Endothelial cell (in vitro differentiated cells): Measurements from ENCODE around the gene FTL. TPM values are rescaled to one million over a fixed set of nuclear protein-coding genes. Genes with fewer than 3 reads are reported as not detected.

Source experiments
- DNase-seq: peaks from one replicate; pipeline ENCODE4 v3.0.0; 2021; ENCODE audit warnings: low spot score
- H3K27ac Mint-ChIP-seq: one replicate; pipeline ENCODE4 v1.8.0; 2021; ENCODE audit warnings: mixed read lengths, inconsistent platforms; ENCODE audit not compliant: unreplicated experiment
- H3K27me3 Mint-ChIP-seq: one replicate; pipeline ENCODE4 v1.8.0; 2021; ENCODE audit warnings: mild to moderate bottlenecking, moderate library complexity, mixed read lengths, inconsistent platforms; ENCODE audit not compliant: unreplicated experiment
- H3K36me3 Mint-ChIP-seq: one replicate; pipeline ENCODE4 v1.8.0; 2021; ENCODE audit warnings: mild to moderate bottlenecking, low read depth, mixed read lengths, inconsistent platforms; ENCODE audit not compliant: unreplicated experiment
- H3K4me1 Mint-ChIP-seq: one replicate; pipeline ENCODE4 v1.8.0; 2021; ENCODE audit warnings: mild to moderate bottlenecking, mixed read lengths, inconsistent platforms; ENCODE audit not compliant: unreplicated experiment
- H3K4me3 Mint-ChIP-seq: one replicate; pipeline ENCODE4 v1.8.0; 2021; ENCODE audit warnings: mild to moderate bottlenecking, mixed read lengths, inconsistent platforms; ENCODE audit not compliant: unreplicated experiment
- H3K9me3 Mint-ChIP-seq: one replicate; pipeline ENCODE4 v1.8.0; 2021; ENCODE audit warnings: mixed read lengths, inconsistent platforms; ENCODE audit not compliant: unreplicated experiment
- total RNA-seq: library from RNA; stranded (reverse); fragmentation: NEBNext Ultra II Directional; extraction: Animal tissue kit (Norgen Biotek cat#: 25700); gene quantifications from one replicate; pipeline ENCODE4 v1.2.1, GENCODE V29; 2021; ENCODE audit not compliant: unreplicated experiment
- TF ChIP-seq, protein P1 (sequence below): fragments of 200-600 bp; sonication (generic); IDR thresholded peaks from one replicate; pipeline ENCODE4 v1.5.0; 2021; ENCODE audit warnings: antibody characterized with exemption; ENCODE audit not compliant: unreplicated experiment

The FTL gene
- total RNA-seq, 1 donor from 2014 or later = 1,109 TPM

- no peak overlapping the region for H3K4me3 Mint-ChIP-seq
- no peak for DNase-seq
- H3K36me3 Mint-ChIP-seq = no peaks in the 10 kb centered on the region
- H3K27me3 Mint-ChIP-seq = peaks cover 12% of the 10 kb centered on the region
- no peak overlapping the region for H3K27ac Mint-ChIP-seq
- no peaks in the 10 kb centered on the region for H3K9me3 Mint-ChIP-seq
- H3K4me1 Mint-ChIP-seq = peaks cover 3% of the 10 kb centered on the region
- TF ChIP-seq, protein P1, sequence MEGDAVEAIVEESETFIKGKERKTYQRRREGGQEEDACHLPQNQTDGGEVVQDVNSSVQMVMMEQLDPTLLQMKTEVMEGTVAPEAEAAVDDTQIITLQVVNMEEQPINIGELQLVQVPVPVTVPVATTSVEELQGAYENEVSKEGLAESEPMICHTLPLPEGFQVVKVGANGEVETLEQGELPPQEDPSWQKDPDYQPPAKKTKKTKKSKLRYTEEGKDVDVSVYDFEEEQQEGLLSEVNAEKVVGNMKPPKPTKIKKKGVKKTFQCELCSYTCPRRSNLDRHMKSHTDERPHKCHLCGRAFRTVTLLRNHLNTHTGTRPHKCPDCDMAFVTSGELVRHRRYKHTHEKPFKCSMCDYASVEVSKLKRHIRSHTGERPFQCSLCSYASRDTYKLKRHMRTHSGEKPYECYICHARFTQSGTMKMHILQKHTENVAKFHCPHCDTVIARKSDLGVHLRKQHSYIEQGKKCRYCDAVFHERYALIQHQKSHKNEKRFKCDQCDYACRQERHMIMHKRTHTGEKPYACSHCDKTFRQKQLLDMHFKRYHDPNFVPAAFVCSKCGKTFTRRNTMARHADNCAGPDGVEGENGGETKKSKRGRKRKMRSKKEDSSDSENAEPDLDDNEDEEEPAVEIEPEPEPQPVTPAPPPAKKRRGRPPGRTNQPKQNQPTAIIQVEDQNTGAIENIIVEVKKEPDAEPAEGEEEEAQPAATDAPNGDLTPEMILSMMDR = no peak
Measured at GRCh38 chr19:48935864-48936263, 29.2 kb upstream of the FTL start.

GRCh38 chr19:48938256-48938655 is 26.9 kb upstream of the FTL start:
- Mint-ChIP-seq H3K27me3 (peaks cover 11% of the 10 kb centered on the region), H3K36me3 (no peaks in the 10 kb centered on the region), H3K4me3 (no peak overlapping the region), H3K9me3 (no peaks in the 10 kb centered on the region), H3K27ac (no peak overlapping the region), H3K4me1 (peaks cover 1% of the 10 kb centered on the region)
- TF ChIP-seq, protein P1 = no peak
- no peak for DNase-seq

GRCh38 chr19:48940902-48941301 is 24.2 kb upstream of the FTL start:
- Mint-ChIP-seq H3K4me1 (no peaks in the 10 kb centered on the region), H3K9me3 (no peaks in the 10 kb centered on the region), H3K4me3 (no peak overlapping the region), H3K27ac (no peak overlapping the region), H3K36me3 (no peaks in the 10 kb centered on the region), H3K27me3 (peaks cover 8% of the 10 kb centered on the region)
- no peak for DNase-seq
- TF ChIP-seq, protein P1 = no peak

- TF ChIP-seq, protein P1 = no peak
- Mint-ChIP-seq H3K27me3 (peaks cover 9% of the 10 kb centered on the region), H3K36me3 (peaks cover under 1% of the 10 kb centered on the region), H3K9me3 (peaks cover under 1% of the 10 kb centered on the region), H3K27ac (no peak overlapping the region), H3K4me3 (no peak overlapping the region), H3K4me1 (no peaks in the 10 kb centered on the region)
- no peak for DNase-seq
Measured at GRCh38 chr19:48943081-48943480, 22.0 kb upstream of the FTL start.

DNA sequence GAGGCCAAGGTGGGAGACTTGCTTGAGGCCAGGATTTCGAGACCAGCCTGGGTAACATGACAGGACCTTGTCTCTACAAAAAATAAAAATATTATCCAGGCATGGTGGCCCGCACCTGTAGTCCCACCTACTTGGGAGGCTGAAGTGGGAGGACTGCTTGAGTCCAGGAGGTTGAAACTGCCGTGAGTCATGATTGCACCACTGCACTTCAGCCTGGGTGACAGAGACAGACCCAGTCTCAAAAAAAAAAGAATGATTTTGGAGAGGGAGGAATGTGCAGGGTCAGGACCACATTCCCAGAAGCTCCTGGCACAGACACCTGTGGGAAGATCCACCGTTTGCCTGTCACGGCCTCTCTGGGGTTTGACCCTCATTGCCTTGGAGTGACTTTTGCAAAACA is 19.7 kb upstream of the FTL start:
- no peak overlapping the region for H3K27ac Mint-ChIP-seq

More for the DNA sequence above, 19.7 kb upstream of the FTL start:
- Mint-ChIP-seq H3K4me3 (no peak overlapping the region), H3K9me3 (peaks cover 4% of the 10 kb centered on the region), H3K36me3 (peaks cover 7% of the 10 kb centered on the region), H3K27me3 (peaks cover 9% of the 10 kb centered on the region), H3K4me1 (peaks cover 9% of the 10 kb centered on the region)
- DNase-seq = no peak
- TF ChIP-seq, protein P1 = no peak
